Measurements from ENCODE around the gene CERS3.

Gene CERS3

GRCh38 chr15:100528833-100529428 is at the start of gene CERS3:
TSS of gene CERS3 (minus strand) at chr15:100528950. CDS start at chr15:100501849, 27,101 bp downstream.
- no peak for DNase-seq (ENCODE audit: low spot score)

- no peak for DNase-seq (ENCODE audit: low spot score)
Observed at GRCh38 chr15:100573526-100573925, 44.8 kb upstream of the CERS3 start.

DNA sequence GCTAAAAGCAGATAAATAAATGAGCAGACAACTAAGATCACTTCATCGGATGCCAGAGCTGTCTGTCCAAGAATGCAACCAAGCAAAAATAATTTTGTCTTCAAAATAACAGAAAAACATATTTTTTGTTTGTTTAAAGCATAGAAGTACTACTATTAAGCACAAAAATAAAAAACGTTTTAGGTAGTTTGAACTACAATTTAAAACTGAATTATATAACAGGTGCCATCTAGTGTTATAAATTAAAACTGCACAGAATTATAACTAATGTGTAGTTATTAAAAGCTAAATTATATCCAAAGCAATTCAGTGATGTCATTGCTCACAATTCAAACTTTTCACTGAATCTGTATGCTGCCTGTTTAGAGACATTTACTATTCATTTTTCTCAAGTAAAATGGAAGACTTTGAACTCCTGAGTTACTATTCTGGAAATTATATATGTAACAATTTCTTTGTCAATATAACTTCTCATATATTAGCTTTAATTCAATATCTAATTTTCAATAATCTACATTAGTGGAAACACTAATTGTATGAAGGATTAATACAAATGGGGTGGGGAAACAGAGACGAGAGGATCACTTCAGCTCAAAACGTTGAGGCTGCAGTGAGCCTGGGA is 43.7 kb upstream of the CERS3 start:
- no peak for DNase-seq (ENCODE audit: low spot score)

DNA sequence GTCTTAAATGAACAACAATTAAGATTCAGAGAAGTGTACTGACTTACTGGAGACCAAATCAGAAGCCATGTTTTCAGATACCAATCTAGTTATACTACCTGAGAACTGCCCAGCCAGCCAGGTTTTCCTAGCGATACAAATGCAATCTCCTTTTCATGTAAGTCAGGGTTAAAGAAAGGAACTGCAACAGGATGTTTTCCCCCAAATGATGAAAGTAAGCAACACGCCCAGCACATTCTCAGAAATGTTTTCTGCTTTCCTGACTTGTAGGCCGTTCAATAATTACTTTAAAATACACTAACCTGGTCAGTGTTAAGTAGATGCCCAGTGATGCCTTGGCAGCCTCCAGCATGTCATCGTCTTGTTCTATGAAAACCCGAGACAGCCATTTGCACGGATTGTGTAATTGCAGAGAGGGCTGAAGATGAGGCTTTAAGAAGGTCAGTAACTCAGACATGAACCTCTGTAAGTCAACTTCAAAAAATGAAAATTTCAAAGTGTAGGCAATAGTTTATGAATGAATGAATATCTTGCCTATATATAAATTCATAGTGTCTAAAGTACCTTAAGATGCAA is 42.9 kb upstream of the CERS3 start:
- peak; percentile 29 for DNase-seq (ENCODE audit: low spot score)

- no peak for DNase-seq (ENCODE audit: low spot score)
Observed at GRCh38 chr15:100570735-100571313, 42.1 kb upstream of the CERS3 start.

DNA sequence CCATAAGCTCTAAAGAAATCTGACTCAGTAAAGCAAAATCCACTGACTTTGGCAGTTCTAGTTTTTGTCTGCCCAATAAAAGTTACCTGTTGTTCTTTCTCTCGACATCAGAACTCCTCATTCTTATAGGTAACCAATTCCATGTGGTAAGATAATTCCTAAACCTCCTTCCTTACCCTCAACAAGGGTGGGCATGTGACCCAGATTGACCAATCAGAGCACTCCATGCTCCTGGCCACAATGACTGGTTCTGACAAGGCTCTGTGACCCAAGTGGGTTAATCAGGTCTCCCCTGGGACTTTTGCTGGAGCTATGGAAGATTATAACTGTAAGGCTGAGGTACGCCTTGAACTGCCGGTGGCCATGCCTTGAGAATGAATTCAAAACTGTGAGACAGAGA is 41.5 kb upstream of the CERS3 start:
- no peak for DNase-seq (ENCODE audit: low spot score)

DNA sequence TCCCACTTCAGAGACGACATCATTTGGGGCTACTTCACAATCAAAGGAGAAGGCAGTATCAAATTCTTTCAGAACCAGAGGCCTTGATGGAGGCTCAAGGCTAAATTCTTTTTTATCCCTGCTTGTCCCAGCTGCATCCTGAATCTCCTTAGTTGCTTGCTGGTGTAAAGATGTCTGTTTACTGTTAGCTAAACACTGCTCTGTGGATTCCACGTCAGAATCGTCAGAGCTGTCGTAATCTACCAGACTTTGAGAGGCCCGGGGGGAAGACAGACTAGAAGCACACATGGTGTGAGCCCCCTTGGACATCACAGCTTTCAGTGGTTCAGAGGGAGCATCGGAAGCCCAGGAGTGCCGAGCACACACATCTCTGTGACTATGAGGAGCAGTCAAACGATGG is 40.6 kb upstream of the CERS3 start:
- no peak for DNase-seq (ENCODE audit: low spot score)

GRCh38 chr15:100566850-100567628 is 38.3 kb upstream of the CERS3 start:
- DNase-seq (ENCODE audit: low spot score): no peak

- no peak for DNase-seq (ENCODE audit: low spot score)
Observed at GRCh38 chr15:100565591-100565990, 36.8 kb upstream of the CERS3 start.

DNA sequence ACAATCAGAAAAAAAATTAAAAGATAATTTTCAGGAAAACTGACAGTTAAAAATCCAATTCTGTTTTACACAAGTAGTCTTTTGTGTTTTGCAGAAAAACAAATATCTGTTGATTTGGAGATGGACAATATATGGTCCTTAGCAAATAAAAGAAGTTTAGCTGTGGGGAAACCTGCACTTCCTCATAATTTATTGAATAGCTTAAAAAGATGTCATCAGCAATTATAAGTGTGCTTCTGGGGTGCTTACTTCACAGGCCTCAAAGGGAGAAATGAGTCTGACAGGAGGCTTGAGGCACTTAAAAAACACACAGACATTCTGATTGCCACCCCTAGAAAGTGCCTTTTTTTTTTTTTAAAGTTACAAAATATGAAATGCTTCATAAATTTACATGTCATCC is 31.6 kb upstream of the CERS3 start:
- DNase-seq (ENCODE audit: low spot score): no peak

GRCh38 chr15:100559330-100559729 is 30.6 kb upstream of the CERS3 start:
- DNase-seq (ENCODE audit: low spot score): no peak

DNA sequence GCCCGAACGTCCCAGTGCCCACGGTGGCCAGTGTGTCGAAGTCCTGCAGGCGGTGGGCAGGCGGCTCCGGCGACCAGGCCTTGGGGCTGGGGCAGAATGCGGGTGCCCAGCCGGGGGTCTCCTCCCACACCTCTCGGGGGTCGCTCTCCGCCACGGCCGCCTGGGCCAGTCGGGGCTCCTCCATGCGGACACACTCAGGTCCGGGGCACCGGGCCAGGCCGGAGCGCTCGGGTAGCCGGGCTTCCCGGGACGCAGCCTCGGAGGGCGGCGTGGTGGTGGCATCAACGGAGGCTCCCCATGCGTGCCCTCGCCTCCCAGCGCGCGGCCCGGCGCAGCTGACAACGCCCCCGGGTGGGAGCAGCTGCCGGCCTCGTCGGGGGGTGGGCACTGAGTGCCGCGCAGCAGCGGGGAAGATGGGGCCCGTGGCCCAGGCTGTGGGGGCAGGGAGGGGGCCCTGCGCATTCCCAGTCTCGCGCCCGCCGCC is 30.1 kb upstream of the CERS3 start:
- DNase-seq (ENCODE audit: low spot score): no peak

- DNase-seq (ENCODE audit: low spot score): no peak
Observed at GRCh38 chr15:100553468-100553867, 24.7 kb upstream of the CERS3 start.

DNA sequence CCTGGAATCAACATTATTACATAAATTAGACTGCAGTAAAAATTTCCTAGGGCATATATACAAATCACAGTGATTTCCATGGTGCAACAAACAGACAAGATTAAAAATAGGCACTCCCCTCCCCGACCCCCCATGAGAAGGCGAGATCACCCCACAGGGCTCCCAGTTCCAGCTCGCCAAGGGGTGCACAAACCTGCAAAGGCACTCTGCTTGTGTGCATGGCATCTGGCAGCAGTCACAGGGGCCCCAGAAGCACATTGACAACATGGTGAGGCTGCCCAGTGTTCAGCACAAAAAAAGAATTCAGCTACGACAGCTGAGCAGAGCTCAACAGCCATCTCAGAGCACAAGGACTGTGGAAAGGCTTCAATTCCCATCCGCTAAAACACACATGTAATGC is 19.2 kb upstream of the CERS3 start:
- no peak for DNase-seq (ENCODE audit: low spot score)

DNA sequence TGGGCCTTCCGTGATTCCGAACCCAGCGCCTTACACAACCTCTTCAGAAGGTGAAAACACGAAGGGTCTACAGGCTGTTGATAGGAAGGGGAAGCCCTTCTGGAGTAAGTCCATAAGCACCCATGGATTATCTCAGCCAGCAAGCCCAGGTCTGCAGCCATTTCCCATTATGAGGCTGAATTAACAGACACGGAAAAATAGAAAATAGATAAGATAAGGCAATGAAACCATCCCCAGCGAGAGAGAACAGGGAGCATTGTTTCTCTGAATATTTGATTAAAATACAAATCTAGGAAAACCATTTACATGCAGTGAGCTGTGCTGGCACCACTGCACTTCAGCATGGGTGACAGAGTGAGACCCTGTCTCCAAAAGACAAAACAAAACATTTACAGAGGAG is 16.2 kb upstream of the CERS3 start:
- DNase-seq (ENCODE audit: low spot score): no peak

GRCh38 chr15:100544338-100544841 is 15.6 kb upstream of the CERS3 start:
- DNase-seq (ENCODE audit: low spot score): no peak

- DNase-seq (ENCODE audit: low spot score): no peak
Observed at GRCh38 chr15:100542290-100542689, 13.5 kb upstream of the CERS3 start.

GRCh38 chr15:100537331-100537730 is 8.6 kb upstream of the CERS3 start:
- DNase-seq (ENCODE audit: low spot score): no peak

DNA sequence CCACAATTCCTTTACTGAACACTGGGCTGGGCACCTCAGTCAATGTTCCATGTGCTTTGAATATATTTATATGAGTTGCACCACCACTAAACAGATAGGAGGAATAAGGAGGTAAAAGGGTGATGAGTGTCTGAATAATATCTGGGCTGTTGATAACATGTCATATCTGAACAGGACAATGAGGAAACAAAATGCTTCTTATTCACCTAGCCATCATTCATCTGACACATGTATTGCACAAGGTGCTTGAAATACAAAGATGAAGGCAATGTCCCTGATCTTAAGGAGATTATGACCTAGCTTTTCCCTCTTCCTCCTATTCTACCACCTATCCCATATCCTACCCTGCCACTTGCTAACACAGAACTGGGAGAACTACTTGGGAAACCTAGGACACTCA is 8.0 kb upstream of the CERS3 start:
- DNase-seq (ENCODE audit: low spot score): no peak

GRCh38 chr15:100533886-100534285 is 5.1 kb upstream of the CERS3 start:
- no peak for DNase-seq (ENCODE audit: low spot score)

DNA sequence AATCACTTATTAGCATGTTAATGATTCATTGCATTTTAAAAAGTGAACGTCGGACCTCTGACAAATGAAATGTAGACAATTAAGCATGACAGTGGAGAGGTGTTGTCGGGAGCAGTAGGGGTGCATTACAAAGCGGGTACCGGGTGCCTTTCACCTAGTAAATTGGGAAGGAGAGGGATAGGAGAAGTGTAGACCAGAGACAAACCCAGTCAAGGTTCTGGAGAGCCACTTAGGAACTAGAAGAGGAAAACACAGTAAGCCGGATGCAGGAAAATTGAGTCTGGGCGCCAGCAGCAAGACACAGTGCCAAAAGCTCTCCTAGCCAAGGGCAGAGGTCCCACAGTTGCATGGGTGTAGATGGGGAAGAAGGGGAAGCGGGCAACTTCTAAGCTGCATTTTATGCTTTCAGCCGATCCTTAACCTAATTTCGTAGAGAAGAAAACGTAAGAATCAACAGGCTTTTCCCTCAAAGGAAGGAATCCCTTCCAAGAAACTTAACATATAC is 3.1 kb upstream of the CERS3 start:
- DNase-seq (ENCODE audit: low spot score): no peak

DNA sequence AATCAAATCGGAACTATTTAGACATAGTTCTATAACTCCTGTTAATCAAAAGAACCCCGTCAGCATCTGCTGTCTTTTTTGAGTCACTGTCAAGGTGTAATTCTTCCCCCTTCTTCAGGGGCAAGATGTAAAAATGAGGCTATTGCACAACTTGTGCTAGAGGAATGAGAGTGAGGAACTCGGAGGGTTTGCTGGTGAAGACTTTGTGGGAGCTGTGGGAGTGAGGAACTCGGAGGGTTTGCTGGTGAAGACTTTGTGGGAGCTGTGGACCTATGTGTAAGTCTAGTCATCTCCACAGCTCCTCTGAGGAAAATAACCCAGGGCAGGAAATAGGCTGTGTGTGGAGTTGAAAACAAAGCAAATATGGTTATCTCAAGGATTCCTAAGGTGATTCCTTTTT is 2.5 kb upstream of the CERS3 start:
- DNase-seq (ENCODE audit: low spot score): no peak
